Cerebellar nuclear complex (tissue), 1 donor: ENCODE measurements around the gene MTCP1.

Experiments
- DNase-seq, 2 experiments: peaks; one replicate each; lab custom pipeline; 2025; lab: John Stamatoyannopoulos, UW

The MTCP1 gene

DNA sequence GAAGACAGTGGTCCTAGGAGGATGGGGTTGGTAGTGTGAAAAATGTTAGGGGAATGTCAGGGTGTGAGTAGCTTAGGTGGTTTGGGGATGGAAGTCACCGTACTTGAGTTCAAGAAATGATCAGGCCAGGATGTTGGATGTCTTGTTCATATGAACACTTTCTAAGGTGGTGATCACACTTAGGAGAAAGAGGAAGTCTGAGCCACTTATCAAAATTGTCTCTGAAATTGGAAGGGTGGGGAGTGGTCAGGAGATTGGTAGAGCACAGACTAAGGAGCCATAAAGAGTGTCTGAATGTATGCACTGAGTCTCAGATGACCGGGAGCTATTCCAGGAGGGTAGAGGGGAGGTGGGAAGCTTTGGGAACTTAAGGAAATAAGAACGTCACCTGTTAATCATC lies 17.3 kb downstream of the MTCP1 start:
- DNase-seq = no peak

DNA sequence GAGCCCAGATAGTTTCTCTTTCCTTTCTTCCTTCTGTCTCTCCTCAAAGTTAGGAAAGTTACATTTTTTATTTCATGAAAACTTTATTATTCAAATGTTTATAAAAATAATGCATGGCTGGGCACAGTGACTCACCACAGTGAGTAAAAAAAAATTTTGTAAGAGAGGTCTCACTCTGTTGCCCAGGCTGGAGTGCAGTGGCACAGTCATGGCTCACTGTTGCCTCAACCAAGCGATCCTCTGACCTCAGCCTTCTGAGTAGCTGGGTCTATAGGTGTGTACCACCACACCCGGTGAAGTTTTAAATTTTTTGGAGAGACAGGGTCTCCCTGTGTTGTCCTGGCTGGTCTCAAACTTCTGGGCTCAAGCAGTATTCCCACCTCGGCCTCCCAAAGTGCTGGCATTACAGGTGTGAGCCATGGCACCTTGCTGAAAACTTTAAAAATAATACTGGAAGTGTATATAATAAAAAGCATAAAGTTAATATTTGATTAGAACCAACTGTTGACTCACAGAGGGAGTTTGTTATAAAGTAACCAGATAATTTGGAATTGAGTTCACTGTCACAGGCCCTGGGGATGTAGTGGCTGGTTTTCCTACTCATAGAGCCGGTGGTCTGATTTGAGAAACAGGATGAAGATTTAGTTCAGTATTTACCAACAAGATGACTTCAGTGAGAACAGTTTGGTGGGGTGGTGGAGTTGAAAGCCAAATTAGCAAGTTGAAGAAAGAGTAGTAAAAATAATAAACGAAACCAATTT lies 18.0 kb downstream of the MTCP1 start:
- no peak for DNase-seq

DNA sequence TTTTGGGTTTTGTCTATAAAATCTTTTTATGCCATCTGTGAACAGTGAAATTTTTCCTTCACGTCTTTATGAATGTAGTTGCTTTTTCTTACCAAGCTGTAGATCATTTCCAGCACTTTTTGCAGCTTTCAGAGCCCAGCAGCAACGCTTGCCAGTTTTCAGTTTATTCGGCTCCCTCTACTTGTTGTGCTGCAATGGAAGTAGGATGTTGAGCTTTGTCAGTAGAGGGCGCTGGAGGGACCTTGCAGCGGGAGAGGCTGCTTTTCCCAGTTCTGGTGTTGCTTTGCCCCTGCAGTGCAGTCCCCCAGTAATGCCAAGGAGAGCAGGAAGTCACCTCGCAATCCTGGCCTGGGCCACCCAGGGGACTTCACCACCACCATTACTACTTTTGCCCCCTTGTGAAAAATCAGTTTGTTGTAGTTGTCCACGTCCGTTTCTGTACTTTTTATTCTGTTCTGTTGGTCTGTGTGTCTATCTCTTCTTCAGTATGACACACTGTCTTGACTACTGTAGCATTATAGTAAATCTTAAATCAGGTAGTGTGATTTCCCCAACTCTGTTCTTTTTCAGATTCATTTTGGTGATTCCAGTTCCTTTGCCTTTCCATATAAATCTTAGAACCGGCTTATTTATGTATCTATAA lies 21.8 kb downstream of the MTCP1 start:
- DNase-seq = no peak

DNA sequence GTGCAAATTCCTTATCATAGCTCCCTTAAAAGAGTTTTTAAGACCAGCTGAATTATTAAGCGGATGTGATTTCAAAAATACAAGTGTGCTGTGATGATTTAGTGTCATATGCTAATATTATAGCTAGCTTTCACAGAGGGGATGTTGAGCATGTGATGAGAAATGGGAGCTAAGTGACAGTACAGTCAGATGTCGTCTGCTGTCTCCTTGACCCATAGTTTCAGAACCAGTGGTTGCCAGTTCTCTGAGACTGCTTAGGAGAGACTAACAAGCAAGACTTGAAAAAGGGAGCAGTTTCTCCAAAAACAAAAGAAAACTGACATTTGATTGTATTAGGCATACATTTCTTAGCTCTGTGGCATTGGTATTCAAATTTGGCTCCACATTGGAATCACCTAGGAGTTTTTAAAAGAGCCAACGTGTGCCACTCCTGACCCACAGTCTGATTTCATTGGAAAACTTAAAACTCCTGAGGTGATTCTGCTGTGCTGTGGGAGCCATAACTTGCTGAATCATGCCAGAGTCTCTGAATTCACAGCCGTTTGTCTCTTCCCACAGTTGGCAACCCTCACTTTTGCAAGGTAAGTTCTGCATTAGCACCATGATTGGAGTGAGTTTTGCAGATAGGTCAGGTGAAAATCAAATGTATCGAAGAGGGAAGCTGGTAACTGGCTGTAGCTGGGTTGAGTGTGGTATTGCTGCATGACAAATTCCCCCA lies 24.0 kb downstream of the MTCP1 start:
- DNase-seq = no peak

DNA sequence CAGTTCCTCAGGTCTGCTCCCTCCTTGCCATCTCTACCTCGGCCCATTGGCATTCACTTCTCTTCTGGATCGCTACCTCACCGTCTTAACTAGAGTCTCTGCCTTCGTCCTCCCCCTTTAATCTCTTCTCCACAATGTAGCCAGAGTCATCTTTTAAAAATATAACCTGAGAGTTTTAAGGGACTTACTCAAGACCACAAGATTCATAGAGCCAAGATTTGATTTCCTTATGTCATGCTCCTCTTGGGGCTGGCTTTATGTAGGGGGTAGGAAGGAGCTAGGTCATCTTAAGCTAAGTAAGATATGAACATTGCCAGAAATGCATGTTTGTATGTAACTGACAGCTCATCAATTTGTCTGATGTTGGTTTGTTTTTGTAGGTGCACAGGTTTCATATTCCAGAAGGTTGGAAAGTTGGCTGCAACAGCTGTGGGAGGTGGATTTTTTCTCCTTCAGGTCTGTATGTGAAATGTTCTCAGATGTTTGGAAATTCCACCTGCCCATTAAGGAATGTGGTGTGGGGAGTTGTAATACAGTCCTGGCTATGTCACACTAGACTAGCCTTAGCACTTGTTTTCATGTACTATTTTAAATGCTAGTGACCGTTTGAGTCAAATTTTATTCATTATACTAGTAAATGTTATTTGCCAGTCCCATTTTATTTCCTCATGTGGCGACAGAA lies 24.7 kb downstream of the MTCP1 start:
- DNase-seq = no peak

DNA sequence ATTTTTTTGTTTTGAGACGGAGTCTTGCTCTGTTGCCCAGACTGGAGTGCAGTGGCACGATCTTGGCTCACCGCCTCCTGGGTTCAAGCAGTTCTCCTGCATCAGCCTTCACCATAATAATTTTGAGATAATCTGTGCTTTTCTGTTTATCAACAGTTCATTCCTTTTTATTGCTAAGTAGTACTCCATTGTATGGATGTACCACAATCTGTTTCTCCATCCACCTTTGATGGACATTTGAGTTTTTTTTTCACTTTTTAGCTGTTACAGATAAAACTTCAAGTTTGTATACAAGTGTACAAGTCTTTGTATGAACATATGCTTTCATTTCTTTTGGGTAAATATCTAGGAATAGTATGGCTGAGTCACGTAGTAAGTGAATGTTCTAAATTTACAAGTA lies 35.2 kb downstream of the MTCP1 start:
- no peak for DNase-seq

DNA sequence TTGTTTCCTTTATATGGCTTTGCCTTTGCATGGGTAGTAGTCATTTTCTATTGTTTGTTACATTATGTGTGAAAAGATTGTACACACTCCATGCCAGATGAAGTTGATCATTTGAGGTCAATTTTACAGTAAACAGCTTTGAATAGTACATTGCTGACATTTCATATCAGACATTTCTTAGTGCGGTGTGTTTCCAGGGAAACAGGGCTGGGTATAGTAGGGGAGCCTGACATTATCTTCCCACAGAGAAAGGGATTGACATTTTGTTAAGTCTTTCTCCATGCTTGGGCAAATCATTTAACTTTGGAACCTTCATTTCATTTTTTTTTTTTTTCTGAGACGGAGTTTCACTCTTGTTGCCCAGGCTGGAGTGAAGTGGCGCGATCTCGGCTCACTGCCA lies 39.3 kb downstream of the MTCP1 start:
- DNase-seq = no peak

DNA sequence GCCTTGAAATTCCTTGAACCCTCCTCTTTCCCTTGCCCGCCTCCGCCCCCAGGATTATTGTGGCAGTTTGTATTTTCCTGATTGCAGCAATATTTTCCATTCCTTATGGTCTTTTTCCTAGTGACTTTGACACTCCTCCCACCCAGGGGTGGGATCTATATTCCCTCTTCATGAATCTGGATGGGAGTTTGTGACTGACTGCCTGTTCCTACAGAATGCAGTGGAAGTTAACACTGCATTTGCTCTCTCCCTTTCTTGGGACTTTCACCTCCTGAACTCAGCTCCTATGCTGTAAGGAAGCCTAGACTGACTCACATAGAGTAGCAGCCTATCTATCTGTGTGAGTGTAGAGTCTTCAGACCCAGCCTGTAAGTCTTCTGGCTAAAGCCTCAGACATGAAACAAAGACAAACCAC lies 42.1 kb downstream of the MTCP1 start:
- no peak for DNase-seq

DNA sequence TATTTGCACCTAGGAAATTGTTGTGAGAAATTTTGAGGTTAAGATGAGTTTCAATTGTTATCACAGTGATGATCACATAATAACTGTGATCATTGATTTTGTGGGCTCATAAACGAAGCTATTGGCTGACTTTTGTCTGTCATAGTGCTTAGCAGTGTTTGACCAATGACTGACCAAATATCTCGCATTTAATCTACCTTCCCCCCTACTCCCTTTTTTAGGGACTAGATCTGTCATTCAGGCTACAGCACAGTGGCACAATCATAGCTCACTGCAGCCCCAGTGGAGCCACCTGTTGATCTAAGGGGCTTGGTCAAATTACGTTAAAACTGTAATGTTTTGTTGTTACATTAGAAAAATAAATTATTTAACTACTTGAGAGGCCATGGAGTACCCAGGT lies 42.8 kb downstream of the MTCP1 start:
- no peak for DNase-seq

DNA sequence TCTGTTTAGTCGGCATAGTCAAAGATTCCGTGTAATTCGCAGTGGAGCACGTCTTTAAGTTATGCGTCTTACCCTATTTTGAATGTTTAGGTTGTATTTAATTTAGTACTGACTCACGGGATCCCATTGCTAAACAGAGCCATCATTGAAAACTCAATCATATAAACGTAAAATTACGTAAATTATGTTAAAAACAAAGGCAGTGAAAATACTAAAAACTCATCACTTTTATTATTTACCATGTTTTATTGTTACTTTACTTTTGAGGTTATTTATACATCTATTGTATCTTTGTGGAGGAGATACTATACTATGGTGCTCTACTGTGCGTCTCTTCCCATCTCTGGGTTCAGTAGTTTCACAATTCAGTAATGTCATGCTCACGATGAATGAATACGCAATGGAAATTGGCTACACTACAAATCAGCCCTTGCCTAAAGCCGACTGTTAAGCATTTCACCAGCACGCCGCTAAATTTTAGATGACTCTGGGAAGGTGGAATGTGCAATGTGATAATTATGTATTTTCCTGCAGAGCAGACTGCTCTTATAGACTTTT lies 43.3 kb downstream of the MTCP1 start:
- no peak for DNase-seq

DNA sequence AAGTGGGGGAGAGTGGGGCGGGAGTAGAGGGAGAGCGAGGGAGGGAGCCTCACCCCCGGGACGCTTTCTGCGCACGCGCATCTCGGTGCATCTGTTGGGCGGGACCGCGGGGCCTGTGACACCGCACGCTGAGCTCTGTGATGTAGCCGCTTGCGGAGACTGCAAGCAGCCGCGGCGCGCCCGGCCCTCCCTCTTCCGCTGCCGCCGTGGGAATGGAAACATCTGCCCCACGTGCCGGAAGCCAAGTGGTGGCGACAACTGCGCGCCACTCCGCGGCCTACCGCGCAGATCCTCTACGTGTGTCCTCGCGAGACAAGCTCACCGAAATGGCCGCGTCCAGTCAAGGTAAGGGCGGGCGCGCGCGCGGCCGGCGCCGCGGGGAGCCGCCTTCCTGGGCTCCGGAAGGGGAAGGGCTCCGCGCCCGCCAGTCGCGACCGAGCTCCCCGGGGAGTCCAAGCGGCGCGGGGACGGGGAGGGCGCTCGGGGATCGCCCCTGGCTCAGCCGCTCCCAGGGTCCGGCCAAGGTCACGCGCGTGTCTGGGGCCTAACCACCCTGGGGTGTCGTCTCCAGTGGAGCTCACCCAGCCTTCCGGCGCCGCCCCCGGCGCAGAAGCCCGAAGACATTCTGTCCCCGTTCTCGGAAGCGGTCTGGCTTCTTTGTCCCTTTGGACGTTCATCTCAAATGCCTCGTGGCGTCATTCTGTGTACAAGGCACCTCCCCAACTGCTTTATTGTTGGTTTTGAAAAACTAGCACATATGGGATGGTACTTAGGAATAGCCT lies 44.0 kb downstream of the MTCP1 start, which contains the start of gene FUNDC2:
Gene FUNDC2 (plus strand): TSS at position 118 of the 782 bp plus-strand sequence. CDS start 95 bp downstream, at position 213.
- DNase-seq = peak in 1 of 2 experiments; percentile 47

DNA sequence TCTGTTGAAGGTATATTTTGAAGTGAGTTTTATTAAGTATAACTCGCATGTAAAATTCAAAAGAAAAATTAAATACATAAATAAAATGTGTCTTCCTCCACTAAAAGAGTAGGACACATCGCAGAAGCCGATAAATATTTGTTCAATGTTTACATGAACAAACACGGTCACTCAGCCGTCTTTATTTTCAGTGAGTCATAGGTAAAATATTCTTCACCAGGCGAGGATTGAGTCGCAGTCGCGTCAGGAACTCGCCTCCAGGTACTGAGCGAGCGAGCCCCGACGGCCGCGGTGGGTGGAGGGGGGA lies 44.6 kb downstream of the MTCP1 start:
- DNase-seq = no peak

DNA sequence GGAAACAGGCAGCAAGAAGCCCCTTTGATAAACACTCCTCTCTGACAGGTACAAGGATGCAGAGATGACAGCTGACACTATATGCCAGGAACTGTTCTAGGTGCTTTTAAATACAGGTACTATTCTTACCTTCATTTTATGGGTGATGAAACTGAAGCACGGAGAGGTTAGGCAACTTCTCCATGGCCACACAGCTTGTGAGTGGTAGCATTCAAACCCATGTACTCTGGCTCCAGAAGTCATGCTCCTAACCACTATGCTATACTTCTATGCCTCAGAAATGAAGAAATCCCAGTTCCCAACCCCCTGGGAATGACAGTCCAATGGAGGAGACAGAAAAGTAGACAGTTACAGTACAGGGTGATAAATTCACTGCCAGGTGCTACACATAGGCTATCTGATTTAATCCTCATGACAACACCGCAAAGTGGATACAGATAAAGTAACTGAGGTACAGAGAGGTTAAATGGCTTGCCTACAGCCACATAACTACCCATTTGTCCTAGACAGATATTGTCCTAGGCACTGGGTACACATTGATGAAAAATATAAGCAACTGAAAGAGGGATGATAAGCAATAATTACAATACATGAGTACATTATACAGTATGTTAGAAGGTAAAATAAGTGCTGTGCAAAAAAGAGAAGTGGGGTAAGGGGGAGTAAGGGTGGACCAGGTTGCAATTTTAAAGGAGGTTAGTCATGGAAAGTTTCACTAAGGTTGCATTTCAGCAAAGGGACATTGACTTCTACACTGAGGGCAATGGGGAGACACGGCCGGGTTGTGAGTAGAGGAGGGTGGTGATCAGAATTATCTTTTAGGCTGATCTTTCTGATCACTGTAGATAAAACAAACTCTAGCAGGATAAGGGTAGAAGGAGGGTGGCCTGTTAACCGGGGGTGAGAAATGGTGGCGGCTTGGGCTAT lies 46.8 kb downstream of the MTCP1 start:
- DNase-seq = no peak

DNA sequence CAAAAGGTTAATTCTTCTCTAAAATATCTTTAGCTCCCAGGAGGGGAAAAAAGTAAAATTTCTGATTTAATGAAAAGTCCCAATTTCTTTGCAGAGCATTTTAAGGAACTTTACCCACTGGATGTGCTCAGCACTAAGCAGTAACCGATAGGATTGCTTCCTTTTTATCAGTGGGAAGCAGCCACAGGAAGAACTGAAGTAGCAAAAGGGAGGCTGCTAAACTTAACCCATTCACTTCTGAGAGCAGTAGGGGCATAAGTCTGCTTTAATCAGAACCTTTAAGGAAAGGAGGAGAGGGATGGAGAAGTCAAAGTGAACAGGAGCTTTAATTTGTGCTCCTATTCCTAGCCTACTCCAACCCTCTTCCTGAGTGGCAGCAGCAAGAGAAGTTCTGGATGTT lies 48.4 kb downstream of the MTCP1 start, which contains the start of gene F8:
Gene F8 (minus strand): TSS at position 139 of the 400 bp plus-strand sequence. CDS start 171 bp downstream, outside the sequence.
- DNase-seq = no peak

DNA sequence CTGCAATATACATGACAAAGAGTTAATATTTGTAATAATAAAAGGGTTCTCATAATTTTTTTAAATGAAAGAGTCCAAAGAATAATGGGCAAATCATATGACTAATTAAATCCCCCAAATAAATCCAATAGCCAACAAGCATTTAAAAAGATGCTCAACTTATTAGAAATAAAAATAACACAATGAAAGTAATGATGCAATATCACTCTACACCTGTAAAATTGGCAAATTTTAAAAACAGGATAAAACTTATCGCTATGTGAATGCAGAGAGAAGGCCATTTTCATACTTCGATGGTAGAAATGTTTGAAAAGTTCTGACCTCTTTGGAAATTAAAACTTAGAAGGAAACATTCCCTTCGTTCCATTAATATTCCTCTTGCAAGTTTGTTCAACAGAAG lies 50.3 kb downstream of the MTCP1 start:
- DNase-seq = no peak
